ENCODE data around the gene MAN1A2. TPM values are rescaled to one million over a fixed set of nuclear protein-coding genes. Genes with fewer than 3 reads are reported as not detected.
"Not testable (repeated sequence)": the region's sequence is repeated elsewhere in the genome, so short reads cannot be mapped to it uniquely, and the experiment has no call there.

Gene MAN1A2
- total and polyA plus RNA-seq, 4 experiments from 2014 or later: 17.5 to 66.5 (median 40.6) TPM

GRCh38 chr1:117544509-117545109 is 177.4 kb downstream of the MAN1A2 start:
- Histone ChIP-seq H3K36me3 (ENCODE audit: insufficient read depth, low read length) (no peaks in the 10 kb centered on the region), H3K27ac (ENCODE audit: low read depth, low read length) (no peak overlapping the region), H3K4me3 (ENCODE audit: low read length in 2 of 2) (no peak overlapping the region), H3K9me3 (ENCODE audit: control insufficient read depth in 1 of 2, low read length in 2 of 2) (no peaks in the 10 kb centered on the region), H3K4me1 (ENCODE audit: insufficient read depth, low read length) (no peaks in the 10 kb centered on the region), H3K27me3 (ENCODE audit: insufficient read depth, low read length) (no peaks in the 10 kb centered on the region)
- intact Hi-C loops (cut with micrococcal nuclease): no loop called here
- H3K4me1 Mint-ChIP-seq: peaks cover 0 to 6% (median 0%) of the 10 kb centered on the region in 4 donors
- no peak overlapping the region for H3K27ac Mint-ChIP-seq
- H3K9me3 Mint-ChIP-seq: no peaks in the 10 kb centered on the region
- H3K4me3 Mint-ChIP-seq: no peak overlapping the region
- DNase-seq: no peak
- no peaks in the 10 kb centered on the region for H3K36me3 Mint-ChIP-seq
- CTCF ChIA-PET (ENCODE audit: partially characterized antibody): interaction anchor here (0.6 to 5.7 kb wide), 3 partner anchors 10 to 209 kb away, joined by 3 to 37 read pairs (median 6); no protein-coding TSS in a partner anchor
- POLR2A ChIA-PET (ENCODE audit: partially characterized antibody): no interaction called here
- no peaks in the 10 kb centered on the region for H3K27me3 Mint-ChIP-seq

GRCh38 chr1:117546467-117546866 is 179.2 kb downstream of the MAN1A2 start:
- no peak overlapping the region for H3K4me3 Mint-ChIP-seq

GRCh38 chr1:117553471-117553870 is 186.2 kb downstream of the MAN1A2 start:
- H3K9me3 ChIP-seq (ENCODE audit: control insufficient read depth in 1 of 2, low read length in 2 of 2): no peaks in the 10 kb centered on the region
- intact Hi-C loops (cut with micrococcal nuclease): no loop called here
- H3K27me3 ChIP-seq (ENCODE audit: insufficient read depth, low read length): no peaks in the 10 kb centered on the region
- H3K27ac ChIP-seq (ENCODE audit: low read depth, low read length): no peak overlapping the region
- no peaks in the 10 kb centered on the region for H3K36me3 Mint-ChIP-seq
- H3K4me1 ChIP-seq (ENCODE audit: insufficient read depth, low read length): no peaks in the 10 kb centered on the region
- DNase-seq: no peak
- no peak overlapping the region for H3K27ac Mint-ChIP-seq
- H3K4me1 Mint-ChIP-seq: peaks cover 0 to 1% (median 0%) of the 10 kb centered on the region in 4 donors
- no peaks in the 10 kb centered on the region for H3K36me3 ChIP-seq (ENCODE audit: insufficient read depth, low read length)
- ChIA-PET POLR2A (ENCODE audit: partially characterized antibody) (no interaction called here), CTCF (ENCODE audit: partially characterized antibody) (no interaction called here)
- no peak overlapping the region for H3K4me3 Mint-ChIP-seq
- H3K4me3 ChIP-seq (ENCODE audit: low read length in 2 of 2): no peak overlapping the region
- peaks cover 0 to 4% (median 0%) of the 10 kb centered on the region in 8 donors for H3K9me3 Mint-ChIP-seq
- H3K27me3 Mint-ChIP-seq: no peaks in the 10 kb centered on the region

More at GRCh38 chr1:117546467-117546866, 179.2 kb downstream of the MAN1A2 start:
- ChIA-PET POLR2A (ENCODE audit: partially characterized antibody) (no interaction called here), CTCF (ENCODE audit: partially characterized antibody) (interaction anchor here (5.7 kb wide), 1 partner anchor 12 kb away, joined by 37 read pairs; no protein-coding TSS in a partner anchor)
- no peaks in the 10 kb centered on the region for H3K36me3 Mint-ChIP-seq
- Histone ChIP-seq H3K4me1 (ENCODE audit: insufficient read depth, low read length) (no peaks in the 10 kb centered on the region), H3K27me3 (ENCODE audit: insufficient read depth, low read length) (no peaks in the 10 kb centered on the region), H3K27ac (ENCODE audit: low read depth, low read length) (no peak overlapping the region), H3K9me3 (ENCODE audit: control insufficient read depth in 1 of 2, low read length in 2 of 2) (no peaks in the 10 kb centered on the region), H3K4me3 (ENCODE audit: low read length in 2 of 2) (no peak overlapping the region), H3K36me3 (ENCODE audit: insufficient read depth, low read length) (no peaks in the 10 kb centered on the region)
- intact Hi-C loops (cut with micrococcal nuclease): no loop called here
- no peaks in the 10 kb centered on the region for H3K27me3 Mint-ChIP-seq
- DNase-seq: no peak
- no peaks in the 10 kb centered on the region for H3K9me3 Mint-ChIP-seq
- H3K4me1 Mint-ChIP-seq: peaks cover 0 to 3% (median 0%) of the 10 kb centered on the region in 4 donors
- no peak overlapping the region for H3K27ac Mint-ChIP-seq

- no peaks in the 10 kb centered on the region for H3K4me1 Mint-ChIP-seq
- ChIA-PET POLR2A (ENCODE audit: partially characterized antibody) (no interaction called here), CTCF (ENCODE audit: partially characterized antibody) (interaction anchor here (2.8 kb wide), 1 partner anchor 202 kb away, joined by 8 read pairs; no protein-coding TSS in a partner anchor)
- intact Hi-C loops (cut with micrococcal nuclease): no loop called here
- H3K27ac ChIP-seq (ENCODE audit: low read depth, low read length): no peak overlapping the region
- H3K27ac Mint-ChIP-seq: no peak overlapping the region
- no peaks in the 10 kb centered on the region for H3K4me1 ChIP-seq (ENCODE audit: insufficient read depth, low read length)
- H3K36me3 ChIP-seq (ENCODE audit: insufficient read depth, low read length): no peaks in the 10 kb centered on the region
- H3K9me3 ChIP-seq (ENCODE audit: control insufficient read depth in 1 of 2, low read length in 2 of 2): no peaks in the 10 kb centered on the region
- no peak overlapping the region for H3K4me3 Mint-ChIP-seq
- H3K27me3 Mint-ChIP-seq: no peaks in the 10 kb centered on the region
- H3K4me3 ChIP-seq (ENCODE audit: low read length in 2 of 2): no peak overlapping the region
- no peaks in the 10 kb centered on the region for H3K27me3 ChIP-seq (ENCODE audit: insufficient read depth, low read length)
- no peak for DNase-seq
- peaks cover 0 to 7% of the 10 kb centered on the region in 2 donors for H3K36me3 Mint-ChIP-seq
- peaks cover 3 to 12% (median 8%) of the 10 kb centered on the region in 8 donors for H3K9me3 Mint-ChIP-seq
Observed at GRCh38 chr1:117555806-117556205, 188.6 kb downstream of the MAN1A2 start.

GRCh38 chr1:117556341-117556740 is 189.1 kb downstream of the MAN1A2 start:
- Mint-ChIP-seq H3K4me1 (peaks cover 0 to under 1% (median 0%) of the 10 kb centered on the region in 4 donors), H3K36me3 (peaks cover 0 to 7% of the 10 kb centered on the region in 2 donors), H3K4me3 (no peak overlapping the region), H3K9me3 (peaks cover 3 to 12% (median 8%) of the 10 kb centered on the region in 8 donors), H3K27me3 (no peaks in the 10 kb centered on the region), H3K27ac (no peak overlapping the region)
- Histone ChIP-seq H3K27me3 (ENCODE audit: insufficient read depth, low read length) (no peaks in the 10 kb centered on the region), H3K4me1 (ENCODE audit: insufficient read depth, low read length) (no peaks in the 10 kb centered on the region), H3K27ac (ENCODE audit: low read depth, low read length) (no peak overlapping the region), H3K9me3 (ENCODE audit: control insufficient read depth in 1 of 2, low read length in 2 of 2) (no peaks in the 10 kb centered on the region), H3K4me3 (ENCODE audit: low read length in 2 of 2) (no peak overlapping the region), H3K36me3 (ENCODE audit: insufficient read depth, low read length) (no peaks in the 10 kb centered on the region)
- intact Hi-C loops (cut with micrococcal nuclease): no loop called here
- ChIA-PET POLR2A (ENCODE audit: partially characterized antibody) (no interaction called here), CTCF (ENCODE audit: partially characterized antibody) (interaction anchor here (2.8 kb wide), 1 partner anchor 202 kb away, joined by 8 read pairs; no protein-coding TSS in a partner anchor)
- no peak for DNase-seq

GRCh38 chr1:117556976-117557375 is 189.7 kb downstream of the MAN1A2 start:
- no peaks in the 10 kb centered on the region for H3K9me3 ChIP-seq (ENCODE audit: control insufficient read depth in 1 of 2, low read length in 2 of 2)
- DNase-seq: no peak
- POLR2A ChIA-PET (ENCODE audit: partially characterized antibody): no interaction called here
- intact Hi-C loops (cut with micrococcal nuclease): no loop called here
- H3K27ac ChIP-seq (ENCODE audit: low read depth, low read length): no peak overlapping the region
- H3K4me3 Mint-ChIP-seq: no peak overlapping the region
- peaks cover 0 to 7% of the 10 kb centered on the region in 2 donors for H3K36me3 Mint-ChIP-seq
- H3K4me3 ChIP-seq (ENCODE audit: low read length in 2 of 2): no peak overlapping the region
- no peaks in the 10 kb centered on the region for H3K27me3 ChIP-seq (ENCODE audit: insufficient read depth, low read length)
- peaks cover 0 to 4% (median under 1%) of the 10 kb centered on the region in 4 donors for H3K4me1 Mint-ChIP-seq
- CTCF ChIA-PET (ENCODE audit: partially characterized antibody): interaction anchor here (2.8 kb wide), 1 partner anchor 201 kb away, joined by 8 read pairs; no protein-coding TSS in a partner anchor
- H3K4me1 ChIP-seq (ENCODE audit: insufficient read depth, low read length): no peaks in the 10 kb centered on the region
- H3K36me3 ChIP-seq (ENCODE audit: insufficient read depth, low read length): no peaks in the 10 kb centered on the region
- no peaks in the 10 kb centered on the region for H3K27me3 Mint-ChIP-seq
- H3K9me3 Mint-ChIP-seq: peaks cover 3 to 12% (median 8%) of the 10 kb centered on the region in 8 donors
- H3K27ac Mint-ChIP-seq: no peak overlapping the region

GRCh38 chr1:117558451-117558850 is 191.2 kb downstream of the MAN1A2 start:
- peaks cover 3 to 12% (median 8%) of the 10 kb centered on the region in 8 donors for H3K9me3 Mint-ChIP-seq
- H3K9me3 ChIP-seq (ENCODE audit: control insufficient read depth in 1 of 2, low read length in 2 of 2); H3K27me3 Mint-ChIP-seq; POLR2A ChIA-PET (ENCODE audit: partially characterized antibody); H3K27ac ChIP-seq (ENCODE audit: low read depth, low read length); H3K4me1 Mint-ChIP-seq; H3K4me3 Mint-ChIP-seq; H3K4me3 ChIP-seq (ENCODE audit: low read length in 2 of 2); intact Hi-C loops (cut with micrococcal nuclease); H3K4me1 ChIP-seq (ENCODE audit: insufficient read depth, low read length); H3K36me3 Mint-ChIP-seq; DNase-seq; H3K27me3 ChIP-seq (ENCODE audit: insufficient read depth, low read length); H3K36me3 ChIP-seq (ENCODE audit: insufficient read depth, low read length); H3K27ac Mint-ChIP-seq: not testable (repeated sequence)
- CTCF ChIA-PET (ENCODE audit: partially characterized antibody): interaction anchor here (1.1 kb wide), 1 partner anchor 23 kb away, joined by 3 read pairs; no protein-coding TSS in a partner anchor

Data from CD4-positive, alpha-beta memory T cell (primary cell).